ENCODE results near the gene ACVR1B.

Gene ACVR1B

DNA sequence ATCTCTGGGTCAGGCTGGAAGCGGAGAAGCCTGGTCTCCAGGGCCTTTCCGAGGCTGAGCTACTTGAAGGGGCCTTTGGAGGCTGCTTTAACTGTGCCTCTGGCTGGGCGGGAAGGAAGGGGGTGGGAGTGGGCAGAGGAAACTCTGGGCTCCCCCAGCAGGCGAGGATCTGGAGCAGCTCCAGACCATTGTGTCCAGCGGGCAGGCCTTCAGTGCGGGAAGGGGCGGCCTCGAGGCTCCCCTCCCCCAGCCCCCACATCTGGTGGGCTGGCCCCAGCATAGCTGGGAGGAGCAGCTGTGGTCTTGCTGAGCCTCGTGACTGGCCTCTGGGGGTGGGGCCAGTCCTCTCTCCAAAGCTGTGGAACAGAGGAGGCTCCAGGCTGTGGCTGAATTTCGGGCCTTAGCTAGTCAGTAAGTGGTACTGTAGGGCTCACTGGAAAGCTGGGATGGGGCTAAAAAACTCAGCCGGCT lies 58.7 kb downstream of the ACVR1B start:
- TF ChIP-seq, protein P1, sequence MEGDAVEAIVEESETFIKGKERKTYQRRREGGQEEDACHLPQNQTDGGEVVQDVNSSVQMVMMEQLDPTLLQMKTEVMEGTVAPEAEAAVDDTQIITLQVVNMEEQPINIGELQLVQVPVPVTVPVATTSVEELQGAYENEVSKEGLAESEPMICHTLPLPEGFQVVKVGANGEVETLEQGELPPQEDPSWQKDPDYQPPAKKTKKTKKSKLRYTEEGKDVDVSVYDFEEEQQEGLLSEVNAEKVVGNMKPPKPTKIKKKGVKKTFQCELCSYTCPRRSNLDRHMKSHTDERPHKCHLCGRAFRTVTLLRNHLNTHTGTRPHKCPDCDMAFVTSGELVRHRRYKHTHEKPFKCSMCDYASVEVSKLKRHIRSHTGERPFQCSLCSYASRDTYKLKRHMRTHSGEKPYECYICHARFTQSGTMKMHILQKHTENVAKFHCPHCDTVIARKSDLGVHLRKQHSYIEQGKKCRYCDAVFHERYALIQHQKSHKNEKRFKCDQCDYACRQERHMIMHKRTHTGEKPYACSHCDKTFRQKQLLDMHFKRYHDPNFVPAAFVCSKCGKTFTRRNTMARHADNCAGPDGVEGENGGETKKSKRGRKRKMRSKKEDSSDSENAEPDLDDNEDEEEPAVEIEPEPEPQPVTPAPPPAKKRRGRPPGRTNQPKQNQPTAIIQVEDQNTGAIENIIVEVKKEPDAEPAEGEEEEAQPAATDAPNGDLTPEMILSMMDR (IDR thresholded peaks at IDR 0.05; ENCODE audit: low read depth, low read length) = no peak
- peak overlapping the region; percentile 1; the same call in 1 of the 2 replicates for H3K4me3 ChIP-seq (ENCODE audit: low read depth, low read length)

DNA sequence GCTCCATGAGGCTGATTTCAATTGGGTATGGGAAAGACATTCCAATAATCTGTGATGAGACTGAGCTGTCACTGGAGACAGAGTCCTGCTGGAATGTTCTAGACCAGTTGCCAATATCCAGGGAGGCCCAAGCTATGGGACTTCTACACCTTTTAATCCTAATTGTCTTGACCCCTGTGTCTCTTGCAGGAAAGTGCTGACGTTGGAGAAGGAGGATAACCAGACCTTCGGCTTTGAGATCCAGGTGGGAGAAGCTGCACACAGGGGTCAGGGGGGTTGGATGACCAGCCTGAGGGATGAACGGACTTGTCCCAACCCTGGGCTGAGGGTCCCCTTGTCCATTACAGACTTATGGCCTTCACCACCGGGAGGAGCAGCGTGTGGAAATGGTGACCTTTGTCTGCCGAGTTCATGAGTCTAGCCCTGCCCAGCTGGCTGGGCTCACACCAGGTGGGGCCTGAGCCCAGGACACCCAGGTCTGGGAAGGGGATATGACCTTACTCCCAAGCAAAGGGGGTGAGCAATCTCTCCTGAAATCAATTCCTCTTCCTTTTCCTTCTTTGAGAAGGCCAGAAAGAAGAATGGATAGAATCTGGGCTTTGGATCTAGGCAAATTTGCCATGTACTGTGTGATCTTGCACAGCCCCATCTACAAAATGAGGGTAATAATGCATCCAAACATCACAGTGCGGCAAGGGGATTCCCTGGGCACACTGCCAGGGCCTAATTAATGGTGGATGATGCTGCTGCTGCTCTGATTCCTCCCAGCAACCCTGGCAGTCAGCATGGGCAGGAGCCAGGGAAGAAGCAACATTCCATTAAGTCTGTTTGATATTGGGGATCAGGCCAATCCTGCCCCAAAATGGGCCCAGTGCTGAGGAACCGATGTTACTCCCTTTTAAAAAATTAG lies 59.4 kb downstream of the ACVR1B start:
- TF ChIP-seq, protein P1 (IDR thresholded peaks at IDR 0.05; ENCODE audit: low read depth, low read length) = no peak
- no peak overlapping the region for H3K4me3 ChIP-seq (ENCODE audit: low read depth, low read length)

DNA sequence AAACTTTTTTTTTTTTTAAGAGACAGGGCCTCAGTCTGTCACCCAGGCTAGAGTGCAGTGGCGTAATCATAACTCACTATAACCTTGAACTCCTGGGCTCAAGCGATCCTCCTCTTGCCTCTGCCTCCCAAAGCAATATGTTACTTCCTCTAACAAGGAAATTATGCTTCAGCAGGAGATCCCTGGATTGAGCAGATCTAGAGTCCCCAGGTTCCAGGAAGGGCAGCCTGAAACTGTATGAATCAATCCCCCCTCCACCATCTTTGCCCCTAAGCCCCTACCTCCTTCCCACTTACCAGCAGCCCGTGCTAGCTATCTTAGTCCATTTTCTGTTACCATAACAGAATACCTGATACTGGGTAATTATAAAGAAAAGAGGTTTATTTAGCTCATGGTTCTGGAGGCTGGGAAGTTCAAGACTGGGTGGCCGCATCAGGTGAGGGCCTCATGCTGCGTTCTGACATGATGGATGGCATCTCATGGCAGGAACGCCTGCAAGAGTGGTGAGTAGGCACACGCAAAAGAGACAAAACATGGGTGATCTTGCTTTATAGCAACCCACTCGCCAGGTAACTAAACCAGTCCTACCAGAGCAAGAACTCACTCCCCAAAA lies 60.2 kb downstream of the ACVR1B start:
- TF ChIP-seq, protein P1 (IDR thresholded peaks at IDR 0.05; ENCODE audit: low read depth, low read length) = no peak
- no peak overlapping the region for H3K4me3 ChIP-seq (ENCODE audit: low read depth, low read length)

DNA sequence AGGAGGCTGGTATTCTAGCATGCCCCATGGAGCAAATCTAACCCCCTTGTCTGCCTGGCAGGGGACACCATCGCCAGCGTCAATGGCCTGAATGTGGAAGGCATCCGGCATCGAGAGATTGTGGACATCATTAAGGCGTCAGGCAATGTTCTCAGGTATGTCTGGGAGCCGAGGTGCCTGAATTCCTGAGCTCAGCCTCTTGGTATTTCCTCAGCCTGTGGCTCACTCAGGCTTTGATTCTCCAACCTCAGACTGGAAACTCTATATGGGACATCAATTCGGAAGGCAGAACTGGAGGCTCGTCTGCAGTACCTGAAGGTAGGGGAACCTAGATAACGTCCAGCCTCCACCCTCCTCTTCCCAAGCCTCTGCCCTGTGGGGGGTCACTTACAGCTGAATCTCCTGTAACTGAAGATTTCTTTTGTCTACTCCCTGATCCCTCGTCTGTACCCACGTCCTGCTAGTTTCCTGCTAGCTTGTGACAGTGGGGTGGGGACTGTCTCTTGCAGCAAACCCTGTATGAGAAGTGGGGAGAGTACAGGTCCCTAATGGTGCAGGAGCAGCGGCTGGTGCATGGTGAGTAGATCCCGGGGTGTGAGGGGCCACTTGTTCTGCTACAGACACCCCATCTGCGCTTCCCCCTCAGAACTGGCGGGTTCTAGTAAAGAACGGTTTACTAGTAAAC lies 62.3 kb downstream of the ACVR1B start:
- TF ChIP-seq, protein P1 (IDR thresholded peaks at IDR 0.05; ENCODE audit: low read depth, low read length) = no peak
- H3K4me3 ChIP-seq (ENCODE audit: low read depth, low read length) = no peak overlapping the region

DNA sequence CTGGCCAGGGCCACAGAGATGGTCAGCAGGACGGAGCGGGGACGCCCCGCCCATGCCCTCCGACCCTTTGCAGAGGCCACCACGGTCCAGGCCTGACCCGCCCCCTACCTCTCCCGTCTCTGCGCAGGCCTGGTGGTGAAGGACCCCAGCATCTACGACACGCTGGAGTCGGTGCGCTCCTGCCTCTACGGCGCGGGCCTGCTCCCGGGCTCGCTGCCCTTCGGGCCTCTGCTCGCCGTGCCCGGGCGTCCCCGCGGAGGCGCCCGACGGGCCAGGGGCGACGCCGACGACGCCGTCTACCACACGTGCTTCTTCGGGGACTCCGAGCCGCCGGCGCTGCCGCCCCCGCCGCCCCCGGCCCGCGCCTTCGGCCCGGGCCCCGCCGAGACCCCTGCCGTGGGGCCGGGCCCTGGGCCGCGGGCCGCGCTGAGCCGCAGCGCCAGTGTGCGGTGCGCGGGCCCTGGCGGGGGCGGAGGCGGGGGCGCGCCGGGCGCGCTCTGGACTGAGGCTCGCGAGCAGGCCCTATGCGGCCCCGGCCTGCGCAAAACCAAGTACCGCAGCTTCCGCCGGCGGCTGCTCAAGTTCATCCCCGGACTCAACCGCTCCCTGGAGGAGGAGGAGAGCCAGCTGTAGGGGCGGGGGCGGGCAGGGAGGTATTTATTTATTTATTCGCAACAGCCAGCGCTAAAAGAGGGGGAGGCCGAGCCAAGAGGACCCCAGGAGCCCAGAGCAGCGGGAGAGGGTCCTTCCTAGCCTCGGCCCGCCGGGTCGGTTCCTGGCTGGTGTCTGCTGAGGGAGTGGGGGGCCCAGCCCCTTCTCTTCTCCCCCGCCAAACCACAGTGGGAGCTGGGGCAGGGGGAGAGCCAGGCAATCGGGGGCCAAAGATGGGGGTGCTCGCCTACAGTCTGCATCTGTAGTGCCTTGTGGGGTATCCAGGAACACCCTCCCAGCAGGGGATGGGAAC lies 63.4 kb downstream of the ACVR1B start:
- TF ChIP-seq, protein P1 (IDR thresholded peaks at IDR 0.05; ENCODE audit: low read depth, low read length) = no peak
- no peak overlapping the region for H3K4me3 ChIP-seq (ENCODE audit: low read depth, low read length)

DNA sequence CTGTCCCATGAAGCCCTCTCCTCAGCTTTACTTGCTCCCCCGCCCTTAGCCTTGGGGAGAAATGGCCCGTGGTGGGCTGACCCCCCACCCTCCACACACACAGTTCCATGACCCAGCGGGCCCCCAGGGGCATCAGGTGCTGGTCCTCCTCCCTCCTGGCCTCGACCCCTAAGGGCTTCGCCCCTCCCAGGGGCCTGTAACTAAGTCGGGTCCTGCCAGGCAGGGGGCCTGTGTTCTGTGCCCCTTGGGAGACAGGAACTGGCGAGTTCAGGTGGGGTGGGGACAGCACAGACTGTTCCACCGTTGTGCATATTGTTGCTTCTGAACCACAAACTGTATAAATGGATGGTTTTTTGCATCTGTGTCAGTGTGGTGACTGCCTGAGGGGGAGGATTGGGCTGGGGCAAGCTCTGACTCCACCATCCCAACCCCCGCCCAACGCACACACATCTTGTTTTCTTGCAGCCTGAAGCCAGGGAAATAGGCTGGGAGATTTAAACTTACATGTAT lies 64.1 kb downstream of the ACVR1B start:
- TF ChIP-seq, protein P1 (IDR thresholded peaks at IDR 0.05; ENCODE audit: low read depth, low read length) = no peak
- no peak overlapping the region for H3K4me3 ChIP-seq (ENCODE audit: low read depth, low read length)
